Umbilical cord (tissue), 2 donors: ENCODE data around the gene NACA. TPM values are rescaled to one million over a fixed set of nuclear protein-coding genes. Genes with fewer than 3 reads are reported as not detected.

Source experiments
- DNase-seq: peaks from one replicate; pipeline ENCODE4 v3.0.0-alpha.2; 2015; ENCODE audit warnings: low spot score
- total RNA-seq: library from RNA; depleted of rRNA; stranded (reverse); fragments of >200 nt; gene quantifications from one replicate; pipeline ENCODE4 v1.2.3, GENCODE V29; 2014; ENCODE audit warnings: low replicate concordance; ENCODE audit not compliant: insufficient read depth

NACA gene
- total RNA-seq, 1 donor from 2014 or later = 1,201 TPM

GRCh38 chr12:56688129-56688845 lies 36.8 kb downstream of the NACA start, which contains the start of gene PTGES3:
Gene PTGES3 (minus strand): TSS chr12:56688284. CDS start chr12:56687999, 285 bp downstream.
- DNase-seq = peak; percentile 99

- peak; percentile 50 for DNase-seq
Measured at GRCh38 chr12:56687223-56688128, 37.6 kb downstream of the NACA start.

- DNase-seq = no peak
Measured at GRCh38 chr12:56684745-56685359, 40.2 kb downstream of the NACA start.

- no peak for DNase-seq
Measured at GRCh38 chr12:56682323-56682722, 42.8 kb downstream of the NACA start.

GRCh38 chr12:56679883-56680575 lies 45.1 kb downstream of the NACA start:
- no peak for DNase-seq

- no peak for DNase-seq
Measured at GRCh38 chr12:56678852-56679251, 46.2 kb downstream of the NACA start.

- DNase-seq = no peak
Measured at GRCh38 chr12:56677680-56678079, 47.4 kb downstream of the NACA start.

GRCh38 chr12:56676851-56677580 lies 48.1 kb downstream of the NACA start:
- DNase-seq = no peak

- no peak for DNase-seq
Measured at GRCh38 chr12:56671608-56672007, 53.5 kb downstream of the NACA start.

- DNase-seq = no peak
Measured at GRCh38 chr12:56670836-56671235, 54.3 kb downstream of the NACA start.

- DNase-seq = no peak
Measured at GRCh38 chr12:56668197-56668457, 57.0 kb downstream of the NACA start.

Other genes starting within 250 kb of the NACA start
- 0.72 TPM for gene GLS2, start 237.1 kb downstream of the NACA start, total RNA-seq
- 14.2 TPM for gene RBMS2, start 203.5 kb downstream of the NACA start, total RNA-seq
- gene BAZ2A, start 95.0 kb downstream of the NACA start, total RNA-seq = 19.0 TPM
- gene ATP5F1B, start 79.3 kb downstream of the NACA start, total RNA-seq = 154 TPM
- 72.5 TPM for gene PTGES3, start 37.0 kb downstream of the NACA start, total RNA-seq
- 9.1 TPM for gene PRIM1, start 27.0 kb upstream of the NACA start, total RNA-seq
- gene HSD17B6, start 38.0 kb upstream of the NACA start, total RNA-seq = 143 TPM
- not detected for gene SDR9C7, start 209.1 kb upstream of the NACA start, total RNA-seq
- gene RDH16, start 232.3 kb upstream of the NACA start, total RNA-seq = 0.96 TPM